Posterior vena cava (tissue), 2 donors: ENCODE data around the gene CNOT6L. TPM values are rescaled to one million over a fixed set of nuclear protein-coding genes. Genes with fewer than 3 reads are reported as not detected.
"Not testable (repeated sequence)": the region's sequence is repeated elsewhere in the genome, so short reads cannot be mapped to it uniquely, and the experiment has no call there.

Experiments
- DNase-seq: peaks from one replicate; pipeline ENCODE4 v3.0.0-alpha.2; 2020; ENCODE audit warnings: low spot score
- intact Hi-C, 2 donors: fragments of 100-400 bp; cut with DNase I; formaldehyde crosslinking; loops; one replicate each; pipeline versions ENCODE4 v1.14.1 to v1.14.2; 2022 to 2023
- long read RNA-seq, 2 donors: library from polyadenylated mRNA; unstranded; transcript quantifications; one replicate each; pipeline ENCODE4 v2.0.0, GENCODE V29; 2020 to 2021
- total RNA-seq, 2 donors: library from RNA; stranded (reverse); fragmentation: NEBNext Ultra II Directional; extraction: Animal tissue kit (Norgen Biotek cat#: 25700); gene quantifications; one replicate each; pipeline ENCODE4 v1.2.1, GENCODE V29; 2021
- donor health status: DM: yes; HTN: yes; CAD: no.
- donor health status: DM: yes; HTN: yes; CAD: no.

The CNOT6L gene
- total RNA-seq, result 10 to 100 TPM; 38.3 to 40.0 TPM
- long read RNA-seq, donor 1, full-length matches to known transcripts, result 2 of 11 reads
- long read RNA-seq, donor 1, partial matches to known transcripts, result 1 of 11 reads
- long read RNA-seq, donor 1, other reads (novel, unspliced or antisense), result 8 of 11 reads
- long read RNA-seq, donor 2, partial matches to known transcripts, result 0 of 4 reads
- long read RNA-seq, donor 2, other reads (novel, unspliced or antisense), result 4 of 4 reads

DNA sequence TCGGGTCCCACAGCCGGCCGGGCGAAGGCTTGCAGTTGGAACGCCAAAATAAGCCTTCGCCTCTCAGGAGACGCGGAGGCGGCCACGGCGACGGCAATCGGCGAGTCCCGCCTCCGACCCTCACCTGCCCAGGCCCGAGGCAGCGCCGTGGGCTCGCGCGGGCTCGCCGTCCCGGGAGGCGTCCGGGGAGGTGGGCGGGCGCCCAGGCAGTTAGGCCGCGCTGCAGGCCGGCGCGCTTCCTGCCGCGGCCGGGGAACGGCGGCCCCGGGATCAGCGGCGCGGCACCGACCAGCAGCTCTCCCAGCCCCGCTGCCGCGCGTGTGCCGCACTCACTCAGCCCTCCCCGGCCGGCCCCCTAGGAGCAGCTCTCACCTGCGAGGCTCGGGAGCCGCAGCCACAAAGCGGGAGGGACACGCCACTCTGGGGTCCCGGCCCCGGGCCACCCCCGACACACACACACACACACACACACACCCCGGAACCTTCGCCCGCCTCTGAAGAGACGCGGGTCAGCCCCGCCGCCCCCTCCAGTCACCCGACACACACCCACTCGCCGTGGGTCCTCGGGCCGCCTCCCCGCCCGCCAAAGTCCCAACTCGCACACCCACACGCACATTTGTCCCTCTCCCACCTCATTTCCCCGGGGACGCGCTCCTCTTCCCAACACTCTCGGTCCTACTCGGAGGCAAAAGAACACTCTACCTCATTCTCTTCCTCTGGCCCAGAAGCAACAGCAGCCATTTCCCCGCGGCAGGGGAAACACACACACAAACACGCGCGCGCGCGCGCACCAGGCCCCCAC, at the start of gene CNOT6L:
TSS of gene CNOT6L (minus strand) at position 767 of the 802 bp plus-strand sequence. CDS start at position 707, 60 bp downstream.
- DNase-seq, result peak; percentile 95
- intact Hi-C loops, result loop anchor here in 1 of 2 donors (2.0 kb wide), 1 partner anchor 44 kb away; the partner anchor contains the start of gene MRPL1

DNA sequence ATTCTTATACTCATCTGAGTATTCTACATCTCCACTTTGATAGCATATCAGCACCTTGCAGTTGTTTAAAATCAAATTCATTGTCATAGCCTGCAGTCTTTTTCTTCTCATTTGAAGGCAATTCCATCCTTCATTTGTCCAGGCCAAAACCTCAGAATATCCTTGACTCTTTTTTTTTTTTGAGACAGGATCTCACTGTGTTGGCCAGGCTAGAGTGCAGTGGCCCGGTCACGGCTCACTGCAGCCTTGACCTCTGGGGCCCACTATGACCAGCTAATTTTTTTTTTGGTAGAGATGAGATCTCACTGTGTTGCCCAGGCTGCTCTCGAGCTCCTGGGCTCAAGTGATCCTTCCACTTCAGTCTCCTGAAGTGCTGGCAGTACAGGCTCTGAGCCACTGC, 46.1 kb upstream of the CNOT6L start:
- no peak for DNase-seq
- intact Hi-C loops, result no loop called here

DNA sequence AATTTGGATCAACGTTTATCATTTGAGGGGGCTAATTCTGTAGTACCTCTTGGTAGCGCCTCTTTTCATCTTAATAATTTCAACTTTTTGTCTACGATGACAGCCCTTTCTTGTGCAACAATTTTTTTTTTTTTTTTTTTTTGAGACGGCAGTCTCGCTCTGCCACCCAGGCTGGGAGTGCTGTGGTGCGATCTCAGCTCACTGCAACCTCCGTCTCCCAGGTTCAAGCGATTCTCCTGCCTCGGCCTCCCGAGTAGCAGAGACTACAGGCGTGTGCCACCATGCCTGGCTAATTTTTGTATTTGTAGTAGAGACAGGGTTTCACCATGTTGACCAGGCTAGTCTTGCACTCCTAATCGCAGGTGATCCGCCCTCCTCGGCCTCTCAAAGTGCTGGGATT, 44.2 kb upstream of the CNOT6L start:
- DNase-seq, result not testable (repeated sequence)
- intact Hi-C loops, result loop anchor here (2.0 to 5.0 kb wide), 2 partner anchors 45 to 476 kb away; partner anchors contain the start of gene CNOT6L (in 1 of the 2)

DNA sequence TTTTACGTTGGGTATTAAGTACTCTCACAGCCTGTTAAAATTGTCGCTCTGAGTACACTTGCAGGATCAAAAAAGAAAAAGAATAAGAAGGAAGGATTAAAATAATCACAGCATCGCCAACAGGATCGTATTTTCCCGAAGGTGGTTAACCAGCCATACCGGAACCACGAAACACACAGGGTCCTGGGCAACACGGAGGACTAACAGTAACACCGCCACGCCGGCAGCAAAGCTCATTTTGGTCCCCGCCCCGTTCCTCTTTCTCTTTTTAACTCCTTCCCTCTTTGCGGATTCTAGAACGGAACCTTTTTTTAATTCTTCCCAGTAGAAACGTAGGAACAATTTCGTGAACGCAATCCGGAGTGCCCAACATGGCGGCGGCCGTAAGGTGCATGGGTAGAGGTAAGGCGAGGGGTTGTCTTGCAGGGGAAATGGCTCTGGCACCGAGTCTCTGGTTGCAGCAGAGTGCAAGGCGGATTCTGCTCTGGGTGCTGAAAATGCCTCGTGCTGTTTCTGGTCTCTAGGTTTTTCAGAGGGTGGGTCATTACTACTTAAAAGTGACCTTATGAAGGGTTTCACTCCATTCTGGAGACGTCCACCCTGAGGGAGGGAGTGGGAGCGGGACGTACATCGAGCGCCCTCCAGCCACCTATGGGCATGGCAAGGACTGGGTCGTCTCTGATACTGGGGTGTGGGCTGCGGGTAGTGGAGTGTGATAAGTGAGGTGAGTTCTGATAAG, 43.5 kb upstream of the CNOT6L start, which contains the start of gene MRPL1:
TSS of gene MRPL1 (plus strand) at position 353 of the 739 bp plus-strand sequence. CDS start at position 372, 19 bp downstream.
- peak; percentile 96 for DNase-seq
- intact Hi-C loops, result loop anchor here (2.0 to 5.0 kb wide), 2 partner anchors 44 to 475 kb away; partner anchors contain the start of gene CNOT6L (in 1 of the 2)

DNA sequence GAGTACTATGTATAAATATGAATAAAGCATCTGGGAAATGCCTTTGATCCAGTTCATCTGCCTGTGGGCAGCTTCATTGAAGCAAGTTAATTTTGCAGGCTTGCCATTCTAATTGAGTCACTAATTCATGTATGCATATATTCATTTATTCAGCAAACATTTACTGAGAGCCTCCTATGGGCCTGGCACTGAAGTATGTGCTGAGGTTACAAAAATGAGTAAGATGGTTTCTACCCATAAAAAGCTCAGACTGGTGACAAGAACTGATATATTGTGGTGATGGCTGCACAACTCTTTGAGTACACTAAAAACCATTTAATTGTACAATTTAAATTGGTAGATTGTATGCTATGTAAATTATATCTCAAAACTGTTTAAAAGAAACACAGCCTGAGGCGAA, 42.3 kb upstream of the CNOT6L start:
- DNase-seq, result no peak
- intact Hi-C loops, result loop anchor here in 1 of 2 donors (5.0 kb wide), 1 partner anchor 474 kb away; no protein-coding TSS in a partner anchor

DNA sequence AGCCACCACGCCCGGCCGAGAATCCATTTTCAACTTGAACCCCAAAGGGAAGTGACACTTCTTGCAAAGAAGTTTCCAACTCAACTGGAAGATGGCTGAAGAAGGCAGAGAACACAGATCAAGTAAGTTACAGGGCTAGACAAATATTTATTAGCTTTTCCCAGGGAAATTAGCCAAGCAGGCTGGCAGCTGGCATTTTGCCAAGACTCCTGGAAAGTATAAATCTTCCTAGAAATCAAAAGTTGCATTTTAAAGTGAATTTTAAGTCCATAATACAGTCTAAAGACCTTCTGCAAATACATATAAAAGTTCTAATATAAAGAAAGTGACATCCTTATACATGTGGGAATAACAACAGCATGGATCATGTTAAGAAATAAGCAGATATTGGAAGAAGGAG, 40.1 kb upstream of the CNOT6L start:
- no peak for DNase-seq
- intact Hi-C loops, result loop anchor here in 1 of 2 donors (5.0 kb wide), 1 partner anchor 1262 kb away; no protein-coding TSS in a partner anchor

DNA sequence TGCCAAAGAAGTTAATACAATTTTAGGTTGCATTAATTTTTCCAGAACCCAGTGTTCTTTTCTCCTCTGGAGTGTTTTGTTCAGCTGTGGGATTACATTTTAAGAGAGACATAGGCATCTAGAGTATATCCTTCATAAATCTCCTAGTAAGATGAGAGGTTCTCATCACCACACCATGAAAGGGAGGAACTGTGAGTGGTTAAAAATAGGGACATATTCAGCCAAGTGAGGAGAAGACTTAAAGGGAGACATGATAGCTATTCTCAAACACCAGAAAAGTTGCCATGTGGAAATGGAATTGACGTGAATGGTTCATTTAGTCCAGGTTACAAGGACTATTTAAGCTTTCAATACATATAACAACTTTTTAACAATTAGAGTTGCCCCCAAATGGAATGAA, 37.0 kb upstream of the CNOT6L start:
- intact Hi-C loops, result loop anchor here in 1 of 2 donors (5.0 kb wide), 1 partner anchor 1259 kb away; no protein-coding TSS in a partner anchor
- DNase-seq, result no peak

DNA sequence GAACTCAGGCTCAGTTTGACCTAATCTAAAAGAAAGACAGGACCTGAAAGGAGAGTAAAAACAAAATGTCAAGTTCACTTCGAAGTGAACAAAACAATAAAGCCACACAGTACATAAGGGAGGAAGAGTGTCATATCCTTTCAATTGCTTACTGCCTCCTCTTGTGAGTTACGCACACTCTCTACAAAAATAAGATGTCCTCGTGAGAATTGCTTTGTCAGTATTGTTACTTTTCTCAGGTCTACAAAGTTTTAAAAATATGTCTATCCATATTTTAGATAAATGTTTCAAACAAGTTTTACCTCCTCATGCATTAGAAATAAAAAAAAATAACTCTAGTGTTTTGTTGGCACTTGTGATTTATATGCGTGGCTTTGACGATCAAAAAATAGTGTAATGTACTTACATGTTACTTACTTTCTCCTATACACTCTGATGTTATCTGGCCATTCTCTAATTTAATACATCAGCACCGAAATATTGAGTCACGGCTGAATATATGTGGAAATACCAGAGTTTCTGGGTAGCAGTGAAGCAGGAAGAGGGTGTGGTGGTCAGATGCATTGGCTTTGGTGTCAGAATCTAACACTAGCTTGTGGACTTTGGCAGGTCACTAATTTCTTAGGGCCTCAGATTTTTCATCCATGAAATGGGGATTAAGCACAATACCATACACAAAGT, 35.4 kb upstream of the CNOT6L start:
- DNase-seq, result no peak
- intact Hi-C loops, result loop anchor here in 1 of 2 donors (5.0 kb wide), 1 partner anchor 1257 kb away; no protein-coding TSS in a partner anchor

DNA sequence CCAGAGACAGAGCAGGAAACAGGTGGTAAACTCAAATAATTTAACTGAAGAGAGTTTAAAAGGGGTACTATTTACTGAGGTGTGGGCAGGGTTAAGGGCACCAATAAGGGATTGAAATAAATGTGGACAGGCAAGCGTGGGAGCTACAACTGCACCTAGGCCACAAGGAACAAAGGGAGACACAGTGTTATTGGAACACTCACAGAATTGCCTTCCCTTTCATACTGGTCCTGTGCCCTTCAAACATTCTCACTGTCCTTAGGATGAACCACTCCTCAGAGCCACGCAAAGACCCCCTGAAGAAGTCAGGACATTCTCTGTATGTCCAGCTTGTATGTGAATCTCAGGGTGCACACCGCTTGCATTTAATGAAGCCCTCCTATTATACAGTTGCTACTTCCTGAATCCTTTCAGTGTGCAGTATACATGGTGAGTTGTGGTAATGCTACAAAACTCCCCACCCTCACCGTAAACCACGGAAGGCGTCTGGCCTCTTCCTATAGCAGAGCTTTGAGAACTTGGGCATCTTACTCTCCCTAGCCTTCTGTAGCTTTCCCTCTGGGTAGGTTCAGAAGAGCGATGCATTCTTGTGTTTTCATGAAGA, 33.8 kb upstream of the CNOT6L start:
- DNase-seq, result no peak
- intact Hi-C loops, result no loop called here

DNA sequence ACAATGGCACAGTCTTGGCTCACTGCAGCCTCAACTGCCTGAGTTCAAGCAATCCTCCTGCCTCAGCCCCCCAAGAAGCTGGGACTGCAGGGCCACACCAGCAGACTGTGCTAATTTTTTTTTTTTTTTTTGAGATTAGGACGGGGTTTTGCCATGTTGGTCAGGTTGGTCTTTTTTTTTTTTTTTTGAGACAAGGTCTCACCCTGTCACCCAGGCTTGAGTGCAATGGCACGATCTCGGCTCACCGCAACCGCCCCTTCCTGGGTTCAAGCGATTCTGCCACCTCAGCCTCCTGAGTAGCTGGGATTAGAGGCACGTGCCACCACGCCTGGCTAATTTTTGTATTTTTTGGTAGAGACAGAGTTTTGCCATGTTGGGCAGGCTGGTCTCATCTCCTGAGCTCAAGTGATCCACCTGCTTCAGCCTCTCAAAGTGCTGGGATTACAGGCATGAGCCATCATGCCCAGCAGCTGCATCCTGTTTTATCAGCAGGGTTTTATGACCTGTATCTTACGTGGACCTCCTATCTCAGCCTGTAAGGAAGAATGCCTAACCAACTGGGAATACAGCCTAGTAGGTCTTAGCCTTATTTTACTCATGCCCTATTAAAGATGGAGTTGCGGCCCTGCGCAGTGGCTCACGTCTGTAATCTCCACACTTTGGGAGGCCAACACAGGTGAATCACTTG, 30.3 kb upstream of the CNOT6L start:
- intact Hi-C loops, result no loop called here
- DNase-seq, result no peak

DNA sequence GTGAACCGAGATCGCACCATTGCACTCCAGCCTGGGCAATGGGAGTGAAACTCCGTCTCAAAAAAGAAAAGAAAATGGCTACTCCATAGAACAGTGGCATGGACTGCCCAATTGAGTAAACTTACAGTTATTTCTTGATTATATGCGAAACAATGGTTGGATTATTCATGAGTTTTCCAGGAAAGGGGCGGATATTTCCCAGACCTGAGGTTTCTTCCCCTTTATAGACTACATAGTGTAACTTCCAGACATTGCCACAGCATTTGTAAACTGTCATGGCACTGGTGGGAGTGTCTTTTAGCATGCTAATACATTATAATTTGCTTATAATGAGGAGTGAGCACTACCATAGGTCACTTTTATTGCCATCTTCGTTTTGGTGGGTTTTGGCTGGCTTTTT, 29.3 kb upstream of the CNOT6L start:
- DNase-seq, result no peak
- intact Hi-C loops, result no loop called here

DNA sequence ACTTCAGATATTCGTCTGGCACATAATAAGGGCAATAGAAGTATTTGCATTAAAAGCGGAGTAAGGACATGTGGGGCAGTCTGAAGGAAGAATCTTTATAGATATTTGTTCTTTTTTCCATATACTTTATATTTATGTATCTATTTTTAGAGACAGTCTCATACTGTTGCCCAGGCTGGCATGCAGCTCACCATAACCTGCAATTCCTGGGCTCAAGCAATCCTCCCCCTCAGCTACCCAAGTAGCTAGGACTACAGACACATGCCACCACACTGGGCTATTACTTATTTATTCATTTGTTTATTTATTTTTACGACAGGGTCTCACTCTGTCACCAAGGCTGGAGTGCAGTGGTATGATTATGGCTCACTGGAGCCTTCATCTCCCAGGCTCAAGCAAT, 26.8 kb upstream of the CNOT6L start:
- intact Hi-C loops, result no loop called here
- no peak for DNase-seq

DNA sequence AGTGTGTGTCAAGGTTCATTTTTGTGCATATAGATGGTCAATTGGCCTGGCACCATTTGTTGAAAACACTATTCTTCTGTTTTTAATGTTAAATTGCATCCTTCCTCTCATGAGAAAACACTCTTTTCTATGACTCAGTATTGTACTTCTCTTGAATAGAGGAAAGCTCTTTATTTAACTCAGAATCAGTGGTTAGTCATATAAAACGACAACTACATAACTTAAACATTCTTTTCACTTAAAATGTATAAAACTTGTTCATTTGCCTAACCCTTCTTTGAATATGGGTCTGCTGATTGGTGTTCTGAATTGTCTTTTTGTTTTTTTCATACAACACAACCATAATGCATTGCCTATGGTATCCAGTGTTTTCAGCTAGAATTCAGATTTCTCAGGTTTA, 26.2 kb upstream of the CNOT6L start:
- DNase-seq, result no peak
- intact Hi-C loops, result no loop called here

DNA sequence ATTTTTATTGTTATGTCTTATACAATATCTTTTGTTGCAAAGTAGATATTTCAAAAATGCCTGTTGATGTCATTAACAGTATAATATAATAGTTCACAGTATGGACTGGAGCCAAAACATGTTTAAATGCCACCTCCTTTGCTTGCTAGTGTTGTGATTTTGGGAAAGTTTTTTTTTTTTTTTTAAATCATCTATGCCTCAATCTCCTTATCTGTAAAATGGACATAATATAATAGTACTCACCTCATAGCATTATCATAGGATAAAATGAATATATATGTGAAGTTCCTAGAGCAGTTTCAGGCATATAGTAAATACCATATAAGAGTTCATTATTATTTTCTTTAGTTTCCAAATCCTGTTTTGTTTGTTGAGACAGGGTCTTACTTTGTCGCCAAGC, 25.2 kb upstream of the CNOT6L start:
- DNase-seq, result no peak
- intact Hi-C loops, result no loop called here

DNA sequence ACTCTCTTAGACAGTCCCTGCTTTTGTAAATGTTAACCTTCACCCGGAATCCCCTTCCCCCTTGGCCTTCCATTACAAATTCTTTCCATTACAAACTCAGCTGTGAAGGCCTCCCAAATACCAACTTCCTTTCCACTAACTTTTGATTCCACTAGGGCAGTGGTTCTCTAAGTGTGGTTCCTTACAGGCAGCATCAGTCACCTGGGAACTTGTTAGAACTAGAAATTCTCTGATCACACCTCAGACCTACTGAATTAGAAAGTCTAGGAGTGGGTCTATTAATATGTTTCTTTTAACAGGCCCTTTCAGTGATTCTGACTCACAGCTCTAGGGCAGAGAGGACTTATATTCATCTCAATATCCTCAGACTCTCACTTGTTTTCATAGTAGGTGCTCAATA, 24.5 kb upstream of the CNOT6L start:
- no peak for DNase-seq
- intact Hi-C loops, result no loop called here

DNA sequence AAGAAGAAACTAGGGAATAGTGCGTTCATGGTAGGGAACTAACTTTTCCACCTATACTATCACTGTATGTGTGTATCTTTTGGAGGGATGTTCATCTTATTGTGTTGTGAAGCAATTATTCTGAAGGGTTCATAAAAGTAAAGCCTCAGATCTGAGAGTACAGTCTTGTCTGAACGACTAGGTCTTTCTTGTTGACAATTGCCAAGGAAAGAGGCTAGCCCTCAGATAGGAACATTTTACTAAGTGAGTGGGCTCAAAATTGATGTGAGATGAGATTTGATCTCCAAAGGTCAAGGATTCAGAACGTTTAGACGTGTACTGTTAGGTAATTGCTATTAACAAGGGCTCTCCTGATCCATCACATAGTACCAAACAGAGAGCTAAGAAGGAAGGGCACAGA, 15.2 kb upstream of the CNOT6L start:
- no peak for DNase-seq
- intact Hi-C loops, result no loop called here

DNA sequence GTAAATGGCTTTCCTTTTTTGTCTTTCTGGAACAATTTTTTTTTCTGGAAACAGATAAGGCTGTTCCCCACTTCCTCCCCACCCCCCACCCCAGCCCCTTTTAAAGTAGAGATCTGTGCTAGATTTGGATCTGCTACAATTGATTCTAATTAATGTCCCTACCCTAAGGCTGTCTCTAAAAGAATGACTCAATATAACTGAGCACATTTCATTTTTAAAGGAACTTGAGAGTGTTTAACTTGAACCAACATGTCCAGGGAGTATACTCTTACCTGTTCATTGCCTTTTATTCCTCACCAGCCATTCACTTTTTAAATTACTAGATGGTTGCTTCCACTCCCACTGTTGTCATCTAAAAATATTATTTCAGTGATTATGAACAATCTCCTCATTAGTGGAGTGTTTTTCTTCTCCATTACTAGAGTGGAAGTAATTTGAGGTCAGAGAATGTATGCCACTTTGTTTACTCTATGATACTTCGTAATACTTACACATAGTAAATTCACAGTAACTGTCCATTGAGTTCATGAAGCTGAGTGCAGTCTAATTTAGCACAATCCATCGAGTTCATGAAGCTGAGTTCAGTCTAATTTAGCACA, 14.1 kb upstream of the CNOT6L start:
- DNase-seq, result no peak
- intact Hi-C loops, result no loop called here

DNA sequence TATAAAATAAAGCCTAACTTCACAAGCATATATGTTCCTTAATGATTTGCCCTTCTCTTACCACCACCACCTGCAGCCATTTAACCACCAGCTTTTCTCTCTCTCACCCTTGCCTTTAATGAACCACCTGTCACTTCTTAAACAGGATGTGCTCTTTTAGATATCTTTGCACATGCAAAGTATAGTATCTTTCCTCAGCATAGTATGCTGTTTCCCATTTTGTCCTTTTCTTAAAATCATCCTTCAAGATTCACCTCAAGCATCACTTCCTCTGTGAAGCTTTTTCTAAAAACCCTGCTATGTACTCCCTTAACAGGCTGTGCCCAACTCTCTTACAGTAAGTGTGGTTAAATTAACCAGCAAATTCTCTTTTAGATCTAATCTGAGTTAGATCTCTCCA, 8.2 kb upstream of the CNOT6L start:
- no peak for DNase-seq
- intact Hi-C loops, result no loop called here
